KOPT-K1 (cell line): ENCODE data around the gene PLAAT4.
"Not testable (repeated sequence)": the region's sequence is repeated elsewhere in the genome, so short reads cannot be mapped to it uniquely, and the experiment has no call there.

ENCODE experiments used
- H3K27ac ChIP-seq: fragments of 200-600 bp; sonication (generic); 2 replicates; pipeline ENCODE4 v1.5.1; 2016; ENCODE audit warnings: antibody characterized with exemption, mild to moderate bottlenecking, low read depth, low read length; ENCODE audit not compliant: poor library complexity, severe bottlenecking
- H3K36me3 ChIP-seq: fragments of 200-600 bp; sonication (generic); 2 replicates; pipeline ENCODE4 v1.5.1; 2017; ENCODE audit warnings: antibody characterized with exemption, mild to moderate bottlenecking, low read length, moderate library complexity; ENCODE audit not compliant: insufficient read depth
- H3K9me3 ChIP-seq: fragments of 200-600 bp; sonication (generic); 2 replicates; pipeline ENCODE4 v1.5.1; 2017; ENCODE audit warnings: antibody characterized with exemption, low read length, mild to moderate bottlenecking; ENCODE audit not compliant: insufficient read depth, poor library complexity, severe bottlenecking

PLAAT4 gene

DNA sequence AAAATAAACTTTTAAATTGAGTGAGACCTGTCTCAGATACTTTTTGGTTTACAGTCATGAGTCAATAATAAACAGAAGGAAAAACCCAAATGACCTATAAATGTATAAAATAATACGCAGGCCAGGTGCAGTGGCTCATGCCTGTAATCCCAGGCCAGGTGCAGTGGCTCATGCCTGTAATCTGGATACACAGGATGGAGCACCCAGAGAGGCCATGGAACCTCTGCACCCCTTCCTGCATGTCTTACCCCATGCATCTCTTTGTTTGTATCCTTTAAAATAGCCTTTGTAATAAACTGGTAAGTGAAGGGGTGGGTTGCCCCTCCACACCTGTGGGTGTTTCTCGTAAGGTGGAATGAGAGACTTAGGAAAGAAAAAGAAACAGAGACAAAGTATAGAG is 8.9 kb upstream of the PLAAT4 start:
- H3K9me3 ChIP-seq, result peaks cover 12% of the 10 kb centered on the region
- no peak overlapping the region for H3K27ac ChIP-seq
- no peaks in the 10 kb centered on the region for H3K36me3 ChIP-seq

DNA sequence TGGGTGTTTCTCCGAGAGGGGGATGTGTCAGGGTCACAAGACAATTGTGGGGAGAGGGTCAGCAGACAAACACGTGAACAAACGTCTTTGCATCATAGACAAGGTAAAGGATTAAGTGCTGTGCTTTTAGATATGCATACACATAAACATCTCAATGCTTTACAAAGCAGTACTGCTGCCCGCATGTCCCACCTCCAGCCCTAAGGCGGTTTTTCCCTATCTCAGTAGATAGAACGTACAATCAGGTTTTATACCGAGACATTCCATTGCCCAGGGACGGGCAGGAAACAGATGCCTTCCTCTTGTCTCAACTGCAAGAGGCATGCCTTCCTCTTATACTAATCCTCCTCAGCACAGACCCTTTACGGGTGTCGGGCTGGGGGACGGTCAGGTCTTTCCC is 8.5 kb upstream of the PLAAT4 start:
- H3K36me3 ChIP-seq, H3K27ac ChIP-seq: not testable (repeated sequence)
- H3K9me3 ChIP-seq, result peaks cover 12% of the 10 kb centered on the region

- H3K36me3 ChIP-seq, H3K9me3 ChIP-seq, H3K27ac ChIP-seq: not testable (repeated sequence)
Measured at GRCh38 chr11:63528729-63529278, 7.8 kb upstream of the PLAAT4 start.

DNA sequence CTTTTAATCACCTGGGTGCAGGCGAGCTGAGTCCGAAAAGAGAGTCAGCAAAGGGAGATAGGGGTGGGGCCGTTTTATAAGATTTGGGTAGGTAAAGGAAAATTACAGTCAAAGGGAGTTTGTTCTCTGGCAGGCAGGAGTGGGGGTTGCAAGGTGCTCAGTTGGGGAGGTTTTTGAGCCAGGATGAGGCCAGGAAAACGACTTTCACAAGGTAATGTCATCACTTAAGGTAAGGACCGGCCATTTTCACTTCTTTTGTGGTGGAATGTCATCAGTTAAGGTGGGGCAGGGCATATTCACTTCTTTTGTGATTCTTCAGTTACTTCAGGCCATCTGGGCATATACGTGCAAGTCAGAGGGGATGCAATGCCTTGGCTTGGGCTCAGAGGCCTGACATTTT is 7.2 kb upstream of the PLAAT4 start:
- not testable (repeated sequence) for H3K27ac ChIP-seq, H3K9me3 ChIP-seq

DNA sequence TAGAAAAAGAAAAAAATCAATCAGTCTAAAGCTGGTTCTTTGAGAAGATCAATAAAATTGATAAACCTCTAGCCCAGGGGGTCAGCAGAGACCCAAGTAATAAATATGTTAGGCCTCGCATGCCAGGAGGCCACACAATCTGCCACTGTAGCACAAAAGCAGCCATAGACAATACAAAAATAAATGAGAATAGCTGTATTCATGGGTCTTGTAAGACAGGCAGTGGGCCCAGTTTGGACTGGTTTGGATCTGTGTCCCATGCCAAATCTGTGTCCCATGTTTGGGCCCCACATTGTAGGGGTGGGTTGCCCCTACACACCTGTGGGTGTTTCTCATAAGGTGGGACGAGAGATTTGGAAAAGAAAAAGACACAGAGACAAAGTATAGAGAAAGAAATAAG is 6.6 kb upstream of the PLAAT4 start:
- Histone ChIP-seq H3K36me3 (no peaks in the 10 kb centered on the region), H3K27ac (no peak overlapping the region)

More for the DNA sequence above, 7.2 kb upstream of the PLAAT4 start:
- H3K36me3 ChIP-seq, result not testable (repeated sequence)

DNA sequence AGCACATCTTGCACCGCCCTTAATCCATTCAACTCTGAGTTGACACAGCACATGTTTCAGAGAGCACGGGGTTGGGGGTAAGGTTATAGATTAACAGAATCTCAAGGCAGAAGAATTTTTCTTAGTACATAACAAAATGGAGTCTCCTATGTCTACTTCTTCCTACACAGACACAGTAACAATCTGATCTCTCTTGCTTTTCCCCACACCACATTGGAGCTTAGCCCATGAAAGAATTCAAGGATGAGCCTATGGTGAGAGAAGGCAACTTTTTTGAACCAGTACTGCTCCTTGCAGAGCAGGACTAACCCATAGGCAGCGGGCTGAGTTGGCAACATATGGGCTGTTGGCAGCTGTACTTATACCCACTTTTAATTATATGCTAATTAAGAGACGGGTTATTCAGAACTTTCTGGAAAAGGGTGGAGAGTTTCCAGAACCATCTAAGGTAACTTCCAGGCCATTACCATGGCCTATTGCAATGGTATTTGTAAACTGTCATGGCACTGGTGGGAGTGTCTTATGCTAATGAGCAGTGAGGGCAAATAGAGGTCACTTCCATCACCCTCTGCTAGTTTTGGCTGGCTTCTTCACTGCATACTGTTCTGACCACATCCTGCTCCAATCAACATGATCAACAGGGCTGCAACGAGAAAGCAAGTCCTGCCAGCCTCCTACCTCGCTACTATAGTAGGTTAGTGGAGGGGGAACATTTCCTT is 5.4 kb upstream of the PLAAT4 start:
- H3K27ac ChIP-seq, result peak overlapping the region; percentile 35
- H3K9me3 ChIP-seq, result not testable (repeated sequence)

More for the DNA sequence above, 6.6 kb upstream of the PLAAT4 start:
- H3K9me3 ChIP-seq, result no peaks in the 10 kb centered on the region

GRCh38 chr11:63532117-63532516 is 4.5 kb upstream of the PLAAT4 start:
- H3K9me3 ChIP-seq, result no peaks in the 10 kb centered on the region
- peak overlapping the region; percentile 35 for H3K27ac ChIP-seq
- no peaks in the 10 kb centered on the region for H3K36me3 ChIP-seq

More for the DNA sequence above, 5.4 kb upstream of the PLAAT4 start:
- not testable (repeated sequence) for H3K36me3 ChIP-seq

GRCh38 chr11:63532799-63533475 is 3.7 kb upstream of the PLAAT4 start:
- H3K36me3 ChIP-seq, result no peaks in the 10 kb centered on the region
- H3K27ac ChIP-seq, result no peak overlapping the region
- no peaks in the 10 kb centered on the region for H3K9me3 ChIP-seq

- Histone ChIP-seq H3K9me3 (no peaks in the 10 kb centered on the region), H3K27ac (no peak overlapping the region), H3K36me3 (no peaks in the 10 kb centered on the region)
Measured at GRCh38 chr11:63534076-63534475, 2.5 kb upstream of the PLAAT4 start.

DNA sequence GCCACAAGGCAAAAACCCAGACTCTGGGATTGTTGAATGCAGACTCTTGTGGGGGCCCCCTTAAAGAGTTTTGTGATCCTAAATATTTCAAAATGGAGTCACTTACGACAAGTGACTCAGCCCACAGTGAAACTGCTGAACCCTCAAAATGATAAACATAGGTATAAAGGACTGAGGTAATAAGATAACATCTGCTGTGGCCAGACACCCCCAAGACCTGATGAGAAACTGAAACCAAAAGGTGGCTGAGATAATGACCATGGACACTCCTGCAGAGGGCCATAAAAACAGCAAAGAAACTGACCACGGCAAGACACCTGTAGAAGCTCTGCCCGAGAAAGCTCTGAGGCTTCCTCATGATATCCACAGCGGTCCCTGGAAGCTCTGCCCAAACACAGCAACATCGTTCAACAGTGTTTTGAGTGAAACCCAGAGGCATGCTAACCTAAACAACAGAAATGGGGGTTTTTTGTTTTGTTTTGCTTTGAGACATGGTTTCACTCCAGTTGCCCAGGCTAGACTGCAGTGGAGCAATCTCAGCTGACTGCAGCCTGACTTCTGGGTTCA is 1.6 kb upstream of the PLAAT4 start:
- Histone ChIP-seq H3K36me3 (no peaks in the 10 kb centered on the region), H3K9me3 (no peaks in the 10 kb centered on the region), H3K27ac (peak overlapping the region; percentile 88)

DNA sequence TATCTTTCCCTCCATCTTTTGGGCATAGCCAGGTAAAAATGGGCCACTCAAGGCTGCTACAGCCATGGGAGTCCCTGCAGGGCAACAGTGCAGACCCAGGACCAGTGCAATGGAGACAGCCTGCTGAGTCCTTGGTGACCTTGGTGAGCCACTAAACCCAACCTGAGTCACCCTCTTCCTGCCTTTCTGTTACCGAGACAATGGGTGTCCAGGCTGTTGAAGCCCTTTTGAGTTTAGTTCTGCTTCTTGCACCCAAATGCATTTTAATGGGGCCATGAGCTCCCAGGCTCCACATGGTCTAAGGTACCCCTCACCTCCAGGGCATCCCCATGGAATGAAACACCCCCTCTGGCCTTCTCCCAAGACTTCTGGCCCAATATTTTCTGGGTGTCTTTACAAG is 874 bp upstream of the PLAAT4 start:
- H3K9me3 ChIP-seq, result no peaks in the 10 kb centered on the region
- H3K36me3 ChIP-seq, result no peaks in the 10 kb centered on the region
- peak overlapping the region; percentile 88 for H3K27ac ChIP-seq

DNA sequence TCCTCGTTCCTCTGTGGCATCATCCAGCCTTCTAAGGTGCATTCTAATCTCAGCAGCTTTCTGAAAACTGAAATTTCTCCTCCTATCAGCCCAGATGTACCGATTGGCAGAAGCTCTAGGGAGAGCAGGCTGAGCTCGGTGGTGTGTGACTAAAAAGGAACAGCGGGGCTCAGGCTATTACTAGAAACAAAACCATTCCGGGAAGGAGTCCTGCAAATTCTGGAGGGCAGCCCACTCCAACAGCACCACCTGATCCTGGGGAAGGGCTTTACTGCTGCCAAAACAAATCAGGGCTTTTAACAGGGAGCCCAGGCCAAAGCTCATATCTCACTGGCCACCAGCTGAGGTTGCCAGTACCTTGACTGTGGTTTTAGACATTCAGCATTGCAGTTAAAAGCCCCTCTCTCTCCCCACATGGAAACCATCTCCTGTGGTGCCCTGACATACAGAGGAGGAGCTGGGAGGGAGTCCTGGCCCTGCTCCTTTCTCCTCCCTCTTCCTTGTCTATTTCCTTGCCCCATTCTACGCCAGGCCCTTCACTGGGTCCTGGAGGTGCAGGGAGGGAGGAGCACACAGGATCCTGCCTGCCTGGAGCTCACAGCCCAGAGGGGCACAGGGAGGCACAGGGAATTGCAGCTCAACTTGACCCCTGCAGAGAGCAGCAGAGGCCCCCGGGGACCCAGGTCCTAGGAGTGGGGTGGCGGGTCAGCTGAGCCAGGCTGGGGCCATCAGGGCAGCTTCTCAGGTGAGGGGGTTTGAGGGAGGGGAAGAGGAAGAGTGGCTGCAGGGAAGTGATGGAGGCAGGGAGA is 889 bp downstream of the PLAAT4 start:
- Histone ChIP-seq H3K27ac (peak overlapping the region; percentile 88), H3K9me3 (no peaks in the 10 kb centered on the region), H3K36me3 (no peaks in the 10 kb centered on the region)

GRCh38 chr11:63542506-63542905 is 5.9 kb downstream of the PLAAT4 start:
- H3K36me3 ChIP-seq, result peaks cover 10% of the 10 kb centered on the region; the same call in 1 of the 2 replicates
- H3K27ac ChIP-seq, H3K9me3 ChIP-seq: not testable (repeated sequence)

- H3K9me3 ChIP-seq, result no peaks in the 10 kb centered on the region
Measured at GRCh38 chr11:63543711-63544110, 7.1 kb downstream of the PLAAT4 start.

DNA sequence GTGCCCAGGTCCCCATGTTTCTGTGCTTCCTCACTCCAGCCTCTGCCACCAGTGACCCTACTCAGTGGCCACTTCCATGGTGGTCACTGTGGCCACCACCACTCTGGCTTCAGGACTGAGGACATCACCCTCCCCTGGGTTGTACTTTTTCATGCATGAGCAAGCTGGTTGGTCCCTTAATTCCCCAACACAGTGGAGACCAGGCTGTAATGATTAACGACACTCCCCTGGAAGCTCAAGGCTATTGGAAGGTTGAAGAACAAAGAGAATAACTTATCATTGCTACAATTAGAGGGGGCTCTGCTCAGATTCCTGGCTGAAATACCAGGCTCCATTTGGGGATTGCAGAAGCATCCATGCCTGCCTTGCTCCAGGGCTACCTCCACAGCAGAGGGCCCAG is 10.5 kb downstream of the PLAAT4 start:
- peaks cover 10% of the 10 kb centered on the region; the same call in 1 of the 2 replicates for H3K36me3 ChIP-seq
- H3K9me3 ChIP-seq, result no peaks in the 10 kb centered on the region
- H3K27ac ChIP-seq, result no peak overlapping the region

More at GRCh38 chr11:63543711-63544110, 7.1 kb downstream of the PLAAT4 start:
- Histone ChIP-seq H3K27ac (no peak overlapping the region), H3K36me3 (peaks cover 10% of the 10 kb centered on the region; the same call in 1 of the 2 replicates)
